8988T (cell line): ENCODE data around the gene CTIF.

Source experiments
- DNase-seq: peaks from one replicate; pipeline ENCODE4 v3.0.0; 2011

The CTIF gene

GRCh38 chr18:48689548-48689947, 150.7 kb downstream of the CTIF start:
- no peak for DNase-seq

GRCh38 chr18:48690494-48690893, 151.7 kb downstream of the CTIF start:
- no peak for DNase-seq

DNA sequence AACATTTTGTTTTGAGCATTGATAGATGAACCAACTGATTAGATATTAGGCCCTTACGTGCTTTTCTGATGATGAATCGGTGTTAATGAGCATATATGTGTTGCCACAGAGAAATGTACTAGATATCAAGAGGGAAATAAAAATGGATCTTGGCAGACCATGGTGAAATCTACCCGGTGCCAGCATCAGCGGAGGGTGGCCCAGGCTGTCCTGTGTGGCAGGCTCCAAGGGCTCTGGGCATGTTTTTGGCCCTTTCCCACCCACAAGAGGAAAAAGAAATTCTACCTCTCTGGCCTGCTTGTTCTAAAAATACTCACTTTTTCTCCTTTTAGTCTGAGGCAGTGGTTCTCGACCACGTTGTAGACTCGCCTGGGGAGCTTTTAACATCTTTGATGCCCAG, 154.2 kb downstream of the CTIF start:
- DNase-seq, result no peak

DNA sequence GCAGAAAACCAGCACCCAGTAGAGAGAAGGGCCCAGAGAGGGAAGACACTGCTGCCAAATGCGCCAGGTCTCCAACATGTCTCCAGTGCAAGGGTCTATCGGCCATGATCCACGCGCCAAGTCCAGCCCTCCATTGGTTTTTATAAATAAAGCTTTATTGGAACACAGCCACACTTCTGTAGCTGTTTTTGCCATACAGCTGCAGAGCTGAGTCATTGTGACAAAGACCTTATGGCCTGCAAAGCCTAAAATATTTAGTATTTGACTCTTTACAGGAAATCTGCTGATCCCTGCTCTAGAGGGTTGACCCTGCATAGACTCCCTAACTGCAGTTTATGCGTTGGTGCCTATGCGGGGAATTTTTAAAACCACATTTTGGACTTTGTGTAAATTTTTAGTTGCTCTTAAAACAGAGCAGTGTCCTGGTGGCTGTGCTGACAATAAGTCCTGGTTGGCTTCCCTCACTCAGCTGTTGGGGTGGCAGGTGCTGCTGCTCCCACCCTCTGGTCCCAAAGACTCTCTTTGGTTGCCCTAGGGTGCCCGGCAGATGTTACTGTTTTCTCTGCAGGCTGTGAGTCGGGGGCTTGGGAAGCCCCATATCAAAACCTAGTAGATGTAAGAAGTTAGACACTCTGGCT, 154.9 kb downstream of the CTIF start:
- no peak for DNase-seq

- DNase-seq, result no peak
Observed at GRCh38 chr18:48694295-48694694, 155.5 kb downstream of the CTIF start.

GRCh38 chr18:48695671-48696070, 156.8 kb downstream of the CTIF start:
- no peak for DNase-seq

GRCh38 chr18:48696218-48696617, 157.4 kb downstream of the CTIF start:
- no peak for DNase-seq

DNA sequence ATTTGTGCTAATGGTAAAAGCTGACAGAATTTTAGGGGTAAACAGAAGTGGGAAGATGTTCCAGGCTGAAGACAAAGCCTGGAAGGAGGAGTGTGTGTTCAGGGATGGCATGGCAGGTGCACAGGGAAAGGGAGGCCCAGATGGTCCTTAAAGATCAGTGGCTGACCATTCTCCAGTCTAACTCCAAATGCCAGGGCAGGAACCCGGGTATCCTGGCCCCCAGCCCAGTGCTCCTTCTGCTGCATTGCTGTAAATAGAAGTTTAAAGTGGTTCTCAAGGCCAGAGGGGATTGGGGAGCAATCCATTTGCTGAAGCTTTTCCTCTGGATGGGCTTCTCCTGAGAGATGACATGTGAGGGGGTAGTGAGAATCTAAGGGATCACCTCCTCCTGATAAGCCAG, 158.6 kb downstream of the CTIF start:
- no peak for DNase-seq

DNA sequence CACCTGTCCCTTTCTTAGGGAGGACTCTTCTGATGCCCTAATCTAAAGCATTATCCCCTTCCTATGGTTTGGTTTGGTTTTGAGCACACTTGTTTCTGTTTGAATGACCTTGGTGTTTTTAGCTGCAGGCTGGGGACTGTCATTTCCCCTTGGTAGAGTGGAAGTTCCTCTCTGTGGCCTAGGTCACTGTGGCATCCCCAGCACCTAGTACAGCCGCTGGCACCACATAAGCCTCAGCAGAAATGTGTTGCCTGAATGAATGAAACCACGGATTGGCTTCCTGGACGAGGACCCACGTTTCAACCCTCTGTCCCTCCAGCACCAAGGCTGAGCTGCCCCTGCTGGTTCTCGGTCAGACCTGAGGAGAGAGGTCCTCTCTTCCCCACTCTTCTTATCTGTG, 159.9 kb downstream of the CTIF start:
- DNase-seq, result no peak

GRCh38 chr18:48699761-48700160, 160.9 kb downstream of the CTIF start:
- DNase-seq, result no peak

DNA sequence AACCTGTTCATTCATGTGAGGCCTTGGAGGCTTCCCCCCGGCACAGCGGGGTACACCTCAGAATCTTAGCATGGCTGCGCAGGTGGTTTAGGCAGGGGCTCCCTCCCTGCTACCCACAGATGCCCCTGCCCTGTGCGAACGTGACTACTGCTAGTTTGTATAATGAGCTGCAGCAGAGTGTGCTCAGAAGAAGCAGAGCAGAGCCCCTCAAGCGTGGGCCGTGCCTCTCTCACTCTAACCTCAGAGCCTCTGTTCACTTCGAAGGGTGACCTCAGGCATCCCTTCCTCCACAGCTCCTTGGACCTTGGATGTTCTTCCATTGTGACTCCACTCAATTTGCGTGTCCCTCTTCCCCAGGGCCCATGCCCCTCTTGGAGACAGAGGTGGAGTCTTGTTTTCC, 161.6 kb downstream of the CTIF start:
- DNase-seq, result no peak

- DNase-seq, result no peak
Observed at GRCh38 chr18:48702346-48703027, 163.7 kb downstream of the CTIF start.

GRCh38 chr18:48703028-48703386, 164.2 kb downstream of the CTIF start:
- no peak for DNase-seq

GRCh38 chr18:48703418-48703817, 164.6 kb downstream of the CTIF start:
- no peak for DNase-seq

- no peak for DNase-seq
Observed at GRCh38 chr18:48705043-48705442, 166.2 kb downstream of the CTIF start.

- no peak for DNase-seq
Observed at GRCh38 chr18:48705531-48705930, 166.7 kb downstream of the CTIF start.

- DNase-seq, result no peak
Observed at GRCh38 chr18:48706731-48707130, 167.9 kb downstream of the CTIF start.

DNA sequence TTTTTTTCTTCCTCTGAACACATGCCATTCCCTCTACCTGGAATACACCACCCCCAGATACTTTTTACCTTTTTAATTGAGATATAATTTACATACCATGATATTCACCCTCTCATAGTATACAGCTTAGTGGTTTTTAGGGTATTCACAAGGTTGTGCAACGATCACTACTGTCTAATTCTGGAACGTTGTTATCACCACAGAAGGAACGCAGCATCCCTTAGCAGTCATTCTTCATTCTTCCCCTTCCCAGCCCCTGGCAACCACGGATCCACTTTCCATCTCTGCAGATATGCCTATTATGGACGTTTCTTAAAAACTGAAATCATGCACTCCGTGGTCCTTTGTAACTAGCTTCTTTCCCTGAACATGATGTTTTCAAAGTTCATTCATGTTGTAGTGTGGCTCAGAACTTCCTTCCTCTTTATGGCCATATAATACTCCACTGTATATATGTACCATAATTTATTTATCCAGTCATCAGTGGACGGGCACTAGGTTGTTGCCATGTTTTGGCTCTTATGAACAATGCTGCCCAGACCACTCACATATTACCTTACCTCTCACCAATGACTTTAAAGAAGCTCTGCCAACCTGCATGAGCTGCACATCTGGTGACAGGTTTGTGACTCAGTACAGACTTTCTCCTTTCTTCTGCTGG, 168.9 kb downstream of the CTIF start:
- no peak for DNase-seq

DNA sequence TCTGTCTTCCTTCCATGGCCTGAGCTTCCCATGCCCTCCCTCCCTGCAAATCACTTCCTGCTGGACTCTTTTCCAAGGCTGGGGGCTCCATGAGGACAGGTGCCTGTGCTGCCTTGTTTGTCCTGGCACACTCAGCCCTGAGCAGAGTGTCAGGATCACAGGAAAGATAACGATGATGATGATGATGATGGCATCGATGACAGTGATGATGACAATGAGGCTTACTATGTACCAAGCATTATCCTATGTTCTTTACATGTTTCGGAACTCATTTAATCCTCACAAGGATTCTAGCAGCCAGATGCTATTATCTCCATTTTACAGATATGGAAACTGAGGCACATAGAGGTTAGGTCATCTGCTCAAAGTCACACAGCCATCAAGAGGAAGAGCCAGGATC, 170.0 kb downstream of the CTIF start:
- no peak for DNase-seq

DNA sequence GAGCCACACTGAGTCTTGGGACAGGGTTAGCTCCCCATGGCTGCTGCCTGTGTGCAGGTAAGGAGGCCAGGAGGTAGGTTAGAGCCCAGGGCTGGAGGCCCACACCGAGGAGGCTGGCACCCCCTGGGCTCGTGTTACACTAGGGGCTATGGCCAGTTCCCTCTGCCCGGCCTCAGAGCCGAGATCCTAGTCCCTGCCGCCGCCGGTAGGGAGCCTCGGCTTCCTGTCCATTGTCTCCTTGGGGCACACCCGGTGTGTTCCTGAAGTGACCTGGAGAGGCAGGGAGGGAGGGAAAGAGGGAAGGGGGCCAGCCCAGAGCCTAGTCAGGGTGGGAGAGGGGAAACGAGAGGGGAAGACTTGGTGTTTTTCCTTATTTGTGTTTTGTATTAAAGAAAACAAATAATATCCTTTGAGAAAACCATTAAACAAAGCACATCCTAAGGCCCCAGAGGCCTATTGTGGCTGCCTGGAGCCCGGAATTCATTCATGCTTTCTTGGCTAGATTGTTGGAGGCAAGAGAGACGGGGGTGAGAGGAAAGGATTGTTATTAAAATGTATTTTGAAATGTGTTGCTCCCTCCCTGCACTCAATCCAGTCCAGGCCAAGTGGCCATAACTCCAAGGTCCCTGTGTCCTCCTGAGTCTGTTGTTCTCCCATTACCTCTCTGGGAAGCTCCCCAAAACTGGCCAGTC, 170.7 kb downstream of the CTIF start:
- DNase-seq, result no peak

DNA sequence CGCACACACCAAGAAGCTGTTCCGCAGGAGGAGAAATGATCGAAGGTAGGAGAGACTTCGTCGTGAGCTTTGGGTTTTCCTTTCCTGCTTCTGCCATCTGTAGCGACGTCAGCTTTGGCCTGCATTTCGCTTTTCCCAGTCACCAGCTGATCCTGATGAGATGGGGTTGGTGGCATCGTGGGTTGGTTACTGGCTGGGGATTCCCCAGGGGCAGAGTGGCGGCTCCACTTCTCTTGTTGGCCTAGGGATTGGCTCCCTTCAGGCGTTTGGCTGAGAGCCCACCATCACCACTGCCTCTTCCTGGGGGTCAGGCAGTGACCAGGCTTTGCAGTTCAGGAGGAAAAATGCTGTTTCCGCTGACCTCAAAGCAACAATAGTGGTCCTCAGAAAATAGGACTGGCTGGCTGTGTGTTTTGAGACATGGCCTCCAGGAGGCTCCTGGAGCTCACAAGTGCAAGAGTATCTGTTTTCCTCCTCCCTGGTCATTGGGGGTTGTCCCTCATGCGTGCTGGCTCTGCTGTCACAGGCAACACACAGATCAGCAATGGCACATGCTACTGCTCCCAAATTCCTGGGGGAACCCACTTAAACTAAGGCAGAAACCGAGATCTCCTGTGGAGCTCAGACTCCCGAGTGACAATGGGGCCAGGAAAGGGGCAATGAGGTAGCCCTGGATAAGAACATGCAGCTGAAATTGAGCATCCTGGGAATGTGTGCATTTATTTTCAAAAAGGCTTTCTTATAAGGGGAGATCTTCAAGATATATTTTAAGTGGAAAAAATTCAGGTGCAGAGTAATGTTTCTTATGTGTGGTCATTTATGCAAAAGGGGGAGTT, 173.0 kb downstream of the CTIF start:
- DNase-seq, result no peak

DNA sequence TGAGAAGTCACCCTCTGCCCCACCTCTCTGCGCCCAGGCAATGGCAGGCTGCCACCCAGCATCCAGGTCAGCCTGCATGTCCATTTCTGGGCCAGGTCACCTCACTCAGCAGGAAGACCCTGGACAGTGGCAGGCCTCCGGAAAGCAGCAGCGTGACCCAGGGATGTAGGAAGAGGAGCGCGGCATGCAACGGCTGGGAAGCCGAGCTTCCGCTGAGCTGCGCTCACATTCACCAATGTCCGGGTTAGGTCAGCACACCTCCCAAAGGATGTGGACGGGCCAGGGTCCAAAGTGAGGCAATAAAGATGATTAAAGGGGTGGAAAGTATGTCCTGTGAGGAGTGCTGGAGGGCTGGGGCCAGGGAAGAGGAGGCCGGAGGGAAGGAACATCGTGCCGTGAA, 174.5 kb downstream of the CTIF start:
- no peak for DNase-seq

DNA sequence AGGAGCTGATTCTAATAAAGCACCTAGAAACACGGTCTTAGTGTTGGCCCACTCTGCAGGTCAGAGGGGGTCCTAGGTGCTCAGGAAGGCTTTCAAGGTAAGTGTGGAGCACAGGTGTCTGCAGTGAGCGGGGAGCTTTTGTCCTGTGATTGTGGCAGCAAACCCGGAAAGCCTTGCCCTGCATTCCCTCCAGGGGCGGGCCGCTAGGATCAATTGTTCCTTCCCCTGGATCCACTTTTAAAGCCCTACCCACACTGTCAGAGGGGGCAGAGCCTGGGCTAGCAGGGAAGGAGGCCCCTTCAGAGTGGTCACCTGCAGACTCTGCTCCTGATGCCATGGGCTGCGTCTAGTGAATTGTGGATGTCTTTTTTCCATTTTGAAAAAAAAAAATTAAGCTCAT, 176.0 kb downstream of the CTIF start:
- no peak for DNase-seq
